Uterus (tissue), 2 donors: ENCODE results near the gene HPSE2.

Experiments
- CTCF ChIP-seq, 4 experiments: fragments of 200-600 bp in 2 of 4; fragments of 450-650 bp in 2 of 4; sonication (generic) in 2 of 4; IDR thresholded peaks; one replicate each; pipeline ENCODE4 v1.5.1; 2016 to 2019; ENCODE audit warnings: antibody characterized with exemption in 4 of 4, mild to moderate bottlenecking in 2 of 4, moderate library complexity in 1 of 4
- POLR2A ChIP-seq, 2 donors: fragments of 450-650 bp; IDR thresholded peaks; one replicate each; pipeline ENCODE4 v1.6.1; 2016; ENCODE audit warnings: antibody characterized with exemption in 2 of 2, mild to moderate bottlenecking in 1 of 2, moderate library complexity in 1 of 2

GRCh38 chr10:98832738-98833137, 402.9 kb downstream of the HPSE2 start:
- TF ChIP-seq CTCF (IDR thresholded peaks at IDR 0.05) (no peak), POLR2A (IDR thresholded peaks at IDR 0.05) (no peak)
